ENCODE measurements around the gene BACE2.

The BACE2 gene

DNA sequence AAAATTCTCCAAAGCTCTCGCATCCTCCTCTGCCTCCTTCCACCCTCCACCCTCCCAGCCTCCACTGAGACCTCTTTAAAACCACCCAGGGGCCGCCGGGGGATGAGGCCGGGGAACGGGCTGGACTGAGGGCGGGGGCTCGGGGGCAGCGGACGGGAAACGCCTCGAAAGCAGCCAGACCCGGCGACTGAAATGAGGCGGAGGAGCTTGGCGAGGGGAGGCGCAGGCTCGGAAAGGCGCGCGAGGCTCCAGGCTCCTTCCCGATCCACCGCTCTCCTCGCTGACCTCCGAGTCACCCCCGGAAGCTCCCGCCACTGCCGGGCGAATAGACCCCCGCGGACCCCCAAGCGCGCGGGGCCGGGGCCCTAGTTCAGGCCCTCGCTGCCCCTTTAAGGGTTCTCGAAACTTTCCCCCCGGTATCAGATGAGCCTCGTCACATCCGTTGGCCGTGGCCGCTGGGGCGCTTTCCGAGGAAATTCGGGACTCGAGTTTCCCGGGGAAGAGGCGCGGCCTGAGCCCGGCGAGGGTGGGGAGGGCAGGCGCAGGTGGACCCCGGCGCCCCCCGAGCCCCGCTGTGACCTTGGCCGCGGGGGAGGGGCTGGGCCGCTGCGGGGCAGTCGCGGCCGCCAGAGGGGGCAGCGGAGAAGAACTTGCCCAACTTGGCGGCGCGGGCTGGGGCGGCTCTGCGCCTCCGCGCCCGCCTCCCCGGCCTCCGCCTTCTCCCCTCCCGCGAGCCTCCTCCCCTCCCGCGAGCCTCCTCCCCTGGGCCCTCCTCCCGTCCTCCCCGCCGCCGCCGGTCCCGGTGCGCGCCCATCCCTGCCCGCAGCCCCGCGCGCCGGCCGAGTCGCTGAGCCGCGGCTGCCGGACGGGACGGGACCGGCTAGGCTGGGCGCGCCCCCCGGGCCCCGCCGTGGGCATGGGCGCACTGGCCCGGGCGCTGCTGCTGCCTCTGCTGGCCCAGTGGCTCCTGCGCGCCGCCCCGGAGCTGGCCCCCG lies at the start of gene BACE2:
Gene BACE2 (plus strand): TSS at position 813 of the 995 bp plus-strand sequence. CDS start 104 bp downstream, at position 917.
- peak; percentile 42 for DNase-seq

DNA sequence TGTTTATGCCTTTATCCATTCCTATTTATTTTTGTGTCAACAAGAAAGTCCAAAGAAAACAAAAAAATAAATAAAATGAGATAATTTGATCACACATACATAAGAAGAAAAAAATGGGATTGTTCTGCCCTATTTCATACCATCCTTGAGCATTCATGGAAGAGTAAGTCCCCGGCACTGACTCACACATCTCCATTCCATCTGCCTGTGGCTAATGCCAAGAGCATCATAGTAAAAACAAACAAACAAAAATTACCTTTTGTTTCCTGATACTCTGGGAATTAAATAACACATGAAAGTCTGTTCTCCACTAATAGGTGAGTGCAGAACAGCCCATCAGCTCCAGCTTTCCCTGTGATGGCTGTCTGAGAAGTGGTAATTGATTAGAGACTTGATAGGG lies 48.1 kb upstream of the BACE2 start:
- DNase-seq, result no peak

DNA sequence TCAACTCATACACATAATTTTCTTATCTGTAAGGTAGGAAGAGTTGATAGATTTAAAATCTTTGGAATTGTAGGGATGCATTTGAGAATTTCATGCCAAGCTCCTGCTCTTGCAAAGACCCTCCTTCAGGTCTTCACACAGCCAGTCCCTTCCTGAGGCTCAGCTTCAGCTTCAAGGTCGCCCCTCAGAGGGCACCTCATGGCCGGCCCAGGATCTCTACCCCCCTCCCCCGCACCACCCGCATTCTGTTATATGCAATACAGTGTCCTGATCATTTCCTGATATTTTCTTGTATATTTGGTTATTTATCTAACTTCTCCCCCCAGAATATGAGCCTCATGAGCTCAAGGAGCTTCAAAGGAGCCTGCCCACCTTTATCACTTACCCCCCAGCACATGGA lies 47.0 kb upstream of the BACE2 start:
- DNase-seq, result no peak

DNA sequence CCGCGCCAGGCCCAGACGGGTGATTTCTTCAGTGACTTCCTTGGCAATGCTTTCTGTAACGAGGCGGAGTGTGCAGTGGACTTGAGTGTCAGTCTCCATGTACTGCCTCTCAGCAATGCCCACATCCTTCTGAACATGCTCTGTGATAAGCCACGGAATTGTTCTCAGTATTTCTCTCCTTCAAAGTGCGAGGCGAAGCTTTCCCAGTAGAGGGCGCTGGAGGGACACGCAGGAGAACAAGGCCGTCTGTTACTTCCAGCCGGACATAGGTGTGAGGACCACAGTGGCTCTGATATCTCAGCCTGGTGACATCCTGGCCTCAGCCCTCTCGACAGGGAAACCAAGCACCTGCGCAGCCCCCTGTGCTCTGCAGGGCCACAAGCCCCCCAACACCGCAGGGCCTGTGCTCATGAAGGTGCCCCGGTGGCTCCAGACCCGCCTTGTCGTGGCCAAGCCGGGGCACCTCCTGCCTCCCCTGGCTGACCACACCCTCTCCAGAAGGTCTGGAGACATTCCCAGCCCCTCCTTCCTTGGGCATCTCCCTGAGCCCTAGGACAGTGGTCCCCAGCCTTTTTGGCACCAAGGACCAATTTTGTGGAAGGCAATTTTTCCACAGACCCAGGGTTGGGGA lies 46.1 kb upstream of the BACE2 start:
- DNase-seq, result peak; percentile 41

DNA sequence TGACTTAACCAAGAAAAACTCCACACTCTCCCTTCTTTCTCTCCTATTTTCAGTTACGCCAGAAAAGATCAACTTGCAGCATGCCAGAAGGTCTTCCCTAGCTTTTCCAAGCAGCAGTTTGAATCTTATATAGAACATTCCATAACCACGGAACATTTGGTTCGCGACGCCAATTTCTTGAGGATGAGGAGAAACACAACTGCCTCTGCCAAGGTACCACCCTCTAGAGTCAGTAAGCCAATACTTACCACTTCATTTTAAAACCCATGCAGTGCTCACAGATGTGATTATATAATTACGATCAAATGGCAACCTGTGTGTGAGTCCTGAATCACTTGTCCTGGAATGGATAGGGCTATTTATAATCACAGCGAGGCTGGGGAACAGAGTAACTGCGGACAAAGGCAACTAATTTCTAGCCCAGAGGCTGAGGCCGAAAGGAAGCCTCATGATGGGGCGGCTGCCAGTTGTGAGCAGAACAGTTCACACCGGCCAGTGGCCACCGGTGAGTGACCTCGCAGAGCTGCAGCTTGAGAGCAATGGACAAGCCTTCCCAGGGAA lies 43.2 kb upstream of the BACE2 start:
- no peak for DNase-seq

DNA sequence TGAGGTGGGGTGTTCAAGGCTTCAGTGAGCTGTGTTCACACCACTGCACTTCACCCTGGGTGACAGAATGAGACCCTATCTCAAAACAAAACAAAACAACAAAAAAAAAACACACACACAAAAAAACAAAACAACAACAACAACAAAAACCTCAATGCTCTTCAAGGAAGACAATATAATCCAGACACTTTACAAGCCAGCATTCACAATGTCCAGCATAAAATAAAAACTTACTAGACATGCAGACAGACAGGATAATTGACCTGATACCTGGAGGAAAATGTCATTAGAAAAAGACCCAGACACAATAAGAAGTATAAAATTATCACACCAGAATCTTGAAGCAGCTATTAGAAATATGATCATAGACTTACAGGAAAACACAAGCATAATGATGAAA lies 39.0 kb upstream of the BACE2 start:
- no peak for DNase-seq

DNA sequence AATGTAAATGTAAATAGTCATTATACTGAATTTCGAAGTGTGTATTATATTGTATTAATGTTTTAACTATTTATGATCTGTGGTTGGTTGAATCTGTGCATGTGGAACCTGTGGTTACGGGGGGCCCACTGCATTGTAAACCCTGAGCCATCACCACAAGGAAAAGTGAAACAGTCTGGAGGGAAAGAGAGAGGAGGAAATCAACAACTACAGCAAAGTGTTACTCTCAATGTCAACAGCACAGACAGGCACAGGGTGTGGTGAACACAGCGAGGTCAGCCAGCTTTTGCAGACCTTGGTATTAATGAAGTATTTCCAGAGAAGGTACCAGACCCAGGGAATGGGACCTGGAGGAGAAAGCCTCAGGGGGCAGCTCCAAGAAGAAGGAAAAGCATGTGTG lies 37.1 kb upstream of the BACE2 start:
- no peak for DNase-seq

DNA sequence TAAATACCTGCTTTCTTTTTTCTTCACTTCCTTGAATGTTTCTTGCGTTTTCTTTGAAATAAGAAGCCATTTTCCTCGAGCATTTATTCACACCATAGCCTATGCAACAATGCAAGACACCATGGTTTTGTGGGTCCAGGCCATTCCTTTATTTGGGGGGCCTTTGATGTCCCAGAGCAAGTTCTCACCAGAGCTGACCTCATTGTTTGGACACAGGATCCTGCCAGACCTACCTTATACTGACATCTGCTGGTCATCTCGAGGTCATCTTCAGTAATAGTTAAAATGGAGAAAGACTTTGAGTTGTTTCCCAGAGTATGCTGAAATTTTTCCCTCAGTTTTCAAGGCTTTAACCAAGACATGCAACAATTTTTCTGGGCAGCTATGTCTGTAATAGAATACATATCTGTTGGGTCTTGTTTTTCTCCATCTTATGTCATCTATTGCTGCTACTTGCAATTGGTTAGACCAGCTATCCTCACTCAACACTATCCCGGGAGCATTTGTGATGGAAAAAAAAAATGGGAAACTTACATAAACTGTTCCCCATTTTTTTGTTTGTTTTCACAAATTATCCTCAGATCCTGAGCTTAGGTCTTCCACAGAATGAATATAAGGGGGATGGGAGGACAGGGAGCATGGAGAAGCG lies 34.0 kb upstream of the BACE2 start:
- no peak for DNase-seq

DNA sequence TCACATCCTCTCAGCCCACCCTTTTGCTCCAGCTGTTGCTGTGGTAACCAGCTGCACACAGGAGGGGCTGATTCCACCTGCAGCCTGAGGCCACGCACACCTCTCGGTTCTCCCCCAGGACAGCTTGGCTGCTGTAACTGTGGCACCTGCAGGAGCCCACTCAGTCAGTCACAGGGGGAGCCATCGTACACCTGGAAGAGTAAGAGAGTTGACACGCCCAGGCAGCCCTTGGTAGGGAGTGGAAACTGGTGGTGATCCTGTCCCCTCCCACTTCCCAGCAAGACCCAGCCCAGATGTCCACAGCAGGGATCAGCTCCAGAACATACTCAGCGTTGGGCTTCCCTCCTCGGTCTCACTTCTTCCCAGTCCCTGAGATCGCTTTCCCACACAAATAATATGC lies 32.2 kb upstream of the BACE2 start:
- DNase-seq, result no peak

DNA sequence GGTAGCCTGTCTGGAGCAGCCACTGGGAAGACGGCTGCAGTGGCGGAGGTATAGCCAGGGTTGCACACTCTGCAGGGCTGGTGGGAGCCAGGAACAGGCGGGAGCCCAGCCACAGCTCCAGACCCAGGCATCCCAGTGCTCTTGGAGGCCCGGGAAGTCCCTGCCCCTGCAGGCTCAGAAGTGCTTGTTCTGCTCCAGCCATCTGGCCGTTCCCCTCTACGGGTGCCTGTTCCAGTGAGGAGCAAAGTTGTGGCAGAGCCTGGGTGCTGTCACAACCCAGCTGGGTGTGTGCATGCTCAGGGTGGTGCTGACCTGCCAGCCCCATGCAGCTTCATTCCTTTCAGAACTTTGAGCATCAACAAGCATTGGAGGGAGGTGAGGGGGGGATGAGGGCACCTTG lies 31.7 kb upstream of the BACE2 start:
- DNase-seq, result no peak

DNA sequence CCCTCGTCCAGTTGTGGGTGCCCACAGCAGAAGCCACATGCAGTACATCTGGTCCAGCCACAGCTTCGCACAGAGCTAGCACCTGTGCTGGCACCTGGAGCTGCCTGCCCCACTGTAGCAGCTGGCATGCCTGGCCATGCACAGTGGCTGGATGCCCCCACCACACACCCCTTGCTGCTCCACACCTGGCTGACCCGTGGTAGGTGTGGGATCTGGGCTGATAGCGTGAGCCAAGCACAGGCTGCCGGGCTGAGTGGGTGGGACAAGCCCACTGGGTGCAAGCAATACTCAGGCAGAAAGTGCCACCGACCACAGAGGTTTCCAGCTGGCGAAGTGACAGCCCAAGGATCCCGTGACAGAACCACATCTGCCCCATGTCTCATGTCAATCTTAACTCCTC lies 30.6 kb upstream of the BACE2 start:
- DNase-seq, result no peak

DNA sequence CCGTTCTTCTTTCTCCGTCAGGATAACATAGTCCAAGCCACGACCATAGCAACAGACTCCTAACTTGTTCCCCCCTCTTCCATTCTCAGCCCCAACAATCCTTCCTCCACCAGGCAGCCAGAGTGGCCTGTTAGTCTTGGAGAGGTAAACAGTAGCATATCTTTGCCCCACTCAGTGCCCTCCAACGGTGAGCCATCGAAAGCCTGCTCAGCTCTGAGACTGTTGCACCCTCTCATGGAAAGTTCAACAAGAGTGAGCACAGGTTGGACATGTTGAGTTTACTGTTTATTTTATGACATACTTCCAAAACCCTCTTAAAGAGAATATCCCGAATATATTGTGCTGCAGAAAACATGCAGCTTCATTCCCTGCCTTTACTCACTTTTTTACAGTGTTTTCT lies 30.1 kb upstream of the BACE2 start:
- no peak for DNase-seq

DNA sequence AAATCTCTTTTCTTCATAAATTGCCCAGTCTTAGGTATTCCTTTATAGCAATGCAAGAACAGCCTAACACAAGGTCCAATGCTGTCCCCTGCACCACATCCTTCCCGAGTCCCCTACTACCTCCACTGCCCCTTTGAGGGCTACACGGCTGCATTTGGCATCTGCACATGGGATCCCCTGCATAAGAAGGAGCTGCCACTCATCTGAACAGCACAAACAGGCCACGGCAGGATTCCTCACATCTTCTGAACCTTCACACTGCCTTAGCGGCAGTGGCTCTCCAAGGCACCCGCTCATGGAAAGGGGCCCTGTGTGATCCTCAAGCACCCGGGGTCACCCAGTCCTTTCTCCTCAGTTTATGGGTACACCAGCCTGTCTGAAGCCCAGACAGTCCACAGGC lies 29.2 kb upstream of the BACE2 start:
- DNase-seq, result no peak

DNA sequence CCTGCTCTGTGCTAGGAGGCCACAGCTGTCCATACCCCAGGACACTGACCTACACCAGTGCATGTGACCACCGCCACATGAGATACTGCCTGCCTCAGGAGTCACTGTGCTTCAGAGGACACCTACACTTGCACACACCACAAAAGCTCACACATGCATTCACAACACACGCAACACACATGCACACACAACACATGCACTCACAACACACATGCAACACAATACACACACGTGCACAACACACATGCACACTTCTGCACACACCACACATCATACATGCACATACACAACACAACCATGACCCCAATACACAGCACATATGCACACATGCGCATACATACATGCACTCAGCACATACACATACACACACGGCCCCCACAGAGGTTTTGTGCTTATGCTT lies 28.7 kb upstream of the BACE2 start:
- no peak for DNase-seq

DNA sequence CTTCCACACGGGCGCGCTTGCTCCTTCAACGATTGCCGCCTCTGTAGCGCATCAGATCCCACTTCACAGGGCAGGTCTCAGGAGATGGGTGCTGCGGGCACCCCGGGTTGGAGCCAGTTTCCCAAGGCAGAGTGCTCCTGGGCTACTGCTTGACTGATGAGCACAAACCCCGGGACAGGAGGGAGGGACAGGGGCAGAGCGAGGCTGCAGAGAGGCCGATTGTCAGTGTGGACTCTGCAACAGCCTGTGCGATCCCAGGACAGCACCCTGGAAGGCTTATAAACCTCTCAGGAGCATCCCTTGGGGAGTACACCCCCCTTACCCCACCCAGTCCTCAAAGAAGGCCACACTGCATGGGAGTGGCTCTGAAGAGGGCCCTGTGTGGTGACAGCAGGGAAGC lies 28.0 kb upstream of the BACE2 start:
- no peak for DNase-seq

DNA sequence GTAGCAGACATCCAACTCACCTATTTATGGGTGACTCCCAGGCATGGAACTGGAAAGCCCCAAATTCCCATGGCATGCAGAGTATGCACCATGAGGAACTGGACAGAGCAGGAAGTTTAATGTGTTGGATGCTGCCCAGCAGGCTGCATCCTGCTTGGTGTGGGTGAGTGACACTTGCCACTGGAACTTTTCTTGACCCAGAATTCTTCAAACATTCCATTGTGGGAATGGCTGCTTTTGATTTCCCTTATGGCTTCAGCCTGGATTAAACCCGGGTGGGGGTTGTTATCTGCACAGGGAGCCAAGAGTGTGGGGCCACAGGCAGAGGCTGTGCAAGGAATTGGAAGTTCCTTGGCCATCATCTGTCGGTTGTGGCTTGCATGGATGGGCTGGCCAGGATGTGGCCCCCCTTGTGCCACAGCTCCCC lies 26.9 kb upstream of the BACE2 start:
- no peak for DNase-seq

DNA sequence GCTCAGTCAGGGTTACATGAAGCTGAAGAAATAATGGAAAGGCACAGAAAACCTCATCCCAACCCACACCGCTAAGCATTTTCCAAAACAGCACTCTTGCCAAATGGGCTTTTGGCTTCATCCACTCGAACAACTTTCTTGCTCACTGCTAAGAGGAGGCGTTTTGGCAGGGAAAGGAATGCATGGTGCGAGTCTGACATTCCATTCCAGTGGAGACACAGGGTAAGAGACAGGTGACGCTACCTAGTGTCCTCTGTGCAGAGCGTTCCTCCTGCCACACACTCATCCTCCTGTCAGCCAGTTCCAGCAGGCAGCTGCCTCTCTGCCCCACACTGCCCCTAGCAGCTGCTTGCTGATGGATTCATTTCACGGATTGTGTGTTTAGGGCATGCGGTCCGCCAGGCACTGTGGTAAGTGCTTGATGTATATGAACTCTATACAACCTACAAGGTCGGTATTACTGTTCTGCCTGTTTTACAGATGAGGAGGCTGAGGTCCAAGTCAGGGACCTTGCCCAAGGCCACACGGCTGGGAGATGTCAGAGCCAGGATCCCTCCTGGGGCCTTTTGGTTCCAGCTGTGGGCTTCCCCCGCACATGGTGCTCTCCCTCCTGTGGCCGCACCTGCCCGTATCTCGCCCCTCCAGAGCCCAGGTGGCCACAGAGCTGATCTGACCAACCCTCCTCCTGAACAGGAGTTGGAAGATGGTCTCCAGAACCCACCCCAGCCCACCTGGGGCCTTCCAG lies 25.7 kb upstream of the BACE2 start:
- DNase-seq, result no peak

DNA sequence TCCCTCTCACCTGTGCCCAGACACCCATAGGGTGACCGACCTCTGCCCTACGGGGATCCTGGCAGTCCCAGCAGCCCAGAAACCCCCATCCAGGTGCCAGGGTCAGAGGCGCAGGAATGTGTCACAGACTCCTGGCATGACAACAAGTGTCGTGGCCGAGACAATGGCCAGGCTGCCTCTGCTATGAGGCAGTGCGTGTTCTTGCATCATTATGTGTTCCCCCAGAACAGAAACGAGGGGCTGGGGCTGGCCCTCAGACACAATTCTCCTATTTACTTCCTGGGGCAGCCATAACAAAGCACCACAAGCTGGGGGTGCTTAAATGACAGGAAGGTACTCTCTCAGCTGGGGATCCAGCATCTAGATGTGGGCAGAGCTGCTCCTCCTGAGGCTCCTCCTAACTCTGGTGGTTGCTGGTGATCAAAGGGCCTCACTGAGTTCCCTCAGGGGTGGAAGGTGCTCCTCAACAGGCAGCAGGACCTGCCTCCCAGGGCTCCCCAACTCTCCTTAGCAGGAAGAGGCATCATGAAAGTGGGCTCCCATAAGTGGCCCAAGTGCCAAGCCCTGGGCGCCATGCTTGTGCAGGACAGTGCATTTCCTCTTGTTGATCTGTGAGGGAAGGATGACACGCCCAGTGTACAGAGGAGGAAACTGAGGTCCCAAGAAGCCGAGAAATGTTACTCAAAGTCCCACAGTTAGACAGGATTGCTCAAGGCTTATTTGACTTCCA lies 24.2 kb upstream of the BACE2 start:
- DNase-seq, result no peak

DNA sequence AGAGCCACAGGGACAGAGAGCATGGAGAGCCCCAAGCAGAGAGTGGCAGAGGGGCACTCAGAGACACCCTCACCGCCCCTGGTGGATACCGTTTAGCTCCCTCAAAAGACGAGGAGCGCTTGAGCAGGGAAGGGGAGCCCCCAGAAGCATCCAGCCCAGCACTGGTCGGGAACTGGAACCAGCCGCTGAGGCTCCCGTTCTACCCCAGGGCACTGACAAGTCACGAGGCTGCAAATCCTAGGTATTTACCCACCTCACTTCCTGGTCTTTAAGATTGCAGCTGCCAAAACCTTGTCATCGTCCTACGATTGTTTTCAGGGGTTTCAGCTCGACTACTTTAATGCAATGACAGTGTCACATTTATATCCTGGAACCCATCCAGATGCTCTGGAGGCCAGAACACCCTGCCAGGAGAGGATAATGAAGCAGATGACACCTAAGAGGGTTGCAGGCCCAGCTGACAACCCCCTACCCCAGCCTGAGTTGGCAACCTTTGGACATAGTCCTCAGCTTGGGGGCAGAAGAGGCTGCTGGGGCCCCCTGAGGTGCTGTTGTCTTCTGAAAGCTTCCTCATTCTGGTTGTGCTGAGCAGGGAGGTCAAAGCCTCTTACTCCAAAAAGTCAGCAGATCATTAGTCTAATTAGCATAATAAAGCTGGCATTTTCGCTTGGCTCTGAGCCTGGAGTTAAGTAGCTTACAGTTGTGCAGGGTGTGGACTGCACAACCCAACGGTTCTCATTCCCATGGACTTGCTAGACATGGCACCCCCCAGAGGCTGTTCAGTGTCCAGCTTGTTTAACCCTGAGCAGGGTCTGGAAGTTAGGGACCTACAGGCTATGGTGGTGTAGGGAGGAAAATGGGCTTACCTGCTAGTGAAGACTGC lies 20.6 kb upstream of the BACE2 start:
- DNase-seq, result no peak

DNA sequence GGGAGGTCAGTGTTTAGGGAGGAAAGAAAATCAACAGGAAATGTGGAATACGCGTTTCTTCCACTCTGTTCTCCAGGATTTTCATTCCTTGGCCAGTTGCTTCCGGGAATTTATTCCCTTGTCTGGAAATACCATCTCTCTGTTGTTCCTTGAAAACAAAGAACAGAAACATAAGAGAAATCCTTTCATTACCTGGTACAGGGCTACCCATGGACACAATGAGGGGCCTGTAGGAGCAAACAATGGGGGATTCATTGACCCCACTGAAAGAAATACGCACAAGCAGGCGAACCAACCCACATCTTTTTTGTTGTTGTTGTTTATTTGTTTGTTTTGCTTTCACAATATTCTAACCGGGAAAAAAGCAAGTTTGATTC lies 20.0 kb upstream of the BACE2 start:
- no peak for DNase-seq

DNA sequence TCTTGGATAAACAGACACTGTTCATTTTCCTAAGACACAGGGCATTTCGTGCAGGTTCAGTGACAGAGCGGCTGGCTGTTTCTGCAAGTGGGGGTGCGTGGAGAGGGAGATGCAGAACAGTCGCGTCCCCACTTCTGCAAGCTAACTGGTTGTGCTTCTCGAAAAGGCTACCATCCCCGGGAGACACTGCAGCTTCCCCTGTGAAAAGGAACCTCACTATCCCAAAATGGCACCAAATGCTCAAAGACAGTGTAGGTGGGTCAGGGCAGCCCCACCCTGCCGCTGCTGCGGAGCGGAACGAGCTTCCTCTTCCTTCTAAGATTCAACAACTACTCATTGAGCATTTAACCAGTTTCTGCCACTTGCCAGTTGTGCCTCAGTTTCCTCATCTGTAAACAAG lies 19.2 kb upstream of the BACE2 start:
- no peak for DNase-seq
